ENCODE data around the gene SPINK4.

GRCh38 chr9:33196736-33197135, 43.2 kb upstream of the SPINK4 start:
- TF ChIP-seq TAF1 (IDR thresholded peaks at IDR 0.05; ENCODE audit: borderline replicate concordance, insufficient read depth, low read length) (no peak), POLR2AphosphoS5 (IDR thresholded peaks at IDR 0.05; ENCODE audit: low read depth, low read length) (no peak), REST (IDR thresholded peaks at IDR 0.05; ENCODE audit: insufficient read depth in 1 of 2, low read depth in 2 of 2, low read length in 2 of 2) (no peak)
